ENCODE measurements around the gene LRCH3. TPM values are rescaled to one million over a fixed set of nuclear protein-coding genes. Genes with fewer than 3 reads are reported as not detected.

The LRCH3 gene
- total RNA-seq, 4 donors from 2014 or later: 15.0 to 197 (median 23.2) TPM

- 55 to 57% methylated on average over 4 of the region's 4 CpGs for WGBS, 2 donors
- no peak for DNase-seq
- TF ChIP-seq POLR2A (IDR thresholded peaks at IDR 0.05) (no peak), CTCF (IDR thresholded peaks at IDR 0.05) (no peak)
- no peaks in the 10 kb centered on the region for H3K9me3 ChIP-seq
- H3K4me1 ChIP-seq: peaks cover 0 to 63% (median 13%) of the 10 kb centered on the region in 3 donors
- no peaks in the 10 kb centered on the region for H3K27me3 ChIP-seq
- no peaks in the 10 kb centered on the region for H3K36me3 ChIP-seq
- intact Hi-C loops (cut with DNase I): no loop called here
- H3K4me3 ChIP-seq: no peak overlapping the region
- H3K27ac ChIP-seq: no peak overlapping the region
Measured at GRCh38 chr3:197796087-197796486, 5.0 kb downstream of the LRCH3 start.

GRCh38 chr3:197798863-197799262 is 7.8 kb downstream of the LRCH3 start:
- intact Hi-C loops (cut with DNase I): no loop called here

GRCh38 chr3:197800379-197800778 is 9.3 kb downstream of the LRCH3 start:
- no peak overlapping the region for H3K27ac ChIP-seq
- H3K4me3 ChIP-seq: no peak overlapping the region
- intact Hi-C loops (cut with DNase I): no loop called here
- WGBS, 2 donors: 74 to 79% methylated on average over 3 of the region's 3 CpGs
- H3K36me3 ChIP-seq: no peaks in the 10 kb centered on the region
- DNase-seq: no peak
- H3K4me1 ChIP-seq: peaks cover 0 to 42% (median 5%) of the 10 kb centered on the region in 3 donors
- no peaks in the 10 kb centered on the region for H3K27me3 ChIP-seq
- H3K9me3 ChIP-seq: no peaks in the 10 kb centered on the region
- TF ChIP-seq POLR2A (IDR thresholded peaks at IDR 0.05) (no peak), CTCF (IDR thresholded peaks at IDR 0.05) (no peak)

More at GRCh38 chr3:197798863-197799262, 7.8 kb downstream of the LRCH3 start:
- H3K9me3 ChIP-seq: no peaks in the 10 kb centered on the region
- H3K27me3 ChIP-seq: no peaks in the 10 kb centered on the region
- peaks cover 0 to 57% (median 7%) of the 10 kb centered on the region in 3 donors for H3K4me1 ChIP-seq
- no peak for DNase-seq
- H3K4me3 ChIP-seq: no peak overlapping the region
- H3K27ac ChIP-seq: no peak overlapping the region
- WGBS, 2 donors: 52 to 89% methylated on average over 3 of the region's 3 CpGs
- TF ChIP-seq CTCF (IDR thresholded peaks at IDR 0.05) (no peak), POLR2A (IDR thresholded peaks at IDR 0.05) (no peak)
- no peaks in the 10 kb centered on the region for H3K36me3 ChIP-seq

GRCh38 chr3:197801891-197802778 is 11.1 kb downstream of the LRCH3 start:
- 51 to 52% methylated on average over 8 of the region's 8 CpGs for WGBS, 2 donors
- Histone ChIP-seq H3K4me1 (peaks cover 0 to 34% (median 5%) of the 10 kb centered on the region in 3 donors), H3K4me3 (no peak overlapping the region), H3K27me3 (no peaks in the 10 kb centered on the region), H3K36me3 (no peaks in the 10 kb centered on the region), H3K9me3 (no peaks in the 10 kb centered on the region), H3K27ac (peak overlapping the region in 2 of 4 donors; percentile 33 to 37)
- no peak for DNase-seq
- TF ChIP-seq POLR2A (IDR thresholded peaks at IDR 0.05): no peak
- TF ChIP-seq CTCF (IDR thresholded peaks at IDR 0.05): peak in 4 of 6 experiments; percentile 18 to 43 (median 30)
- intact Hi-C loops (cut with DNase I): no loop called here

- Histone ChIP-seq H3K4me1 (peaks cover 0 to 34% (median 5%) of the 10 kb centered on the region in 3 donors), H3K27me3 (no peaks in the 10 kb centered on the region), H3K4me3 (no peak overlapping the region), H3K27ac (peak overlapping the region in 1 of 4 donors; percentile 3), H3K9me3 (no peaks in the 10 kb centered on the region), H3K36me3 (no peaks in the 10 kb centered on the region)
- DNase-seq: no peak
- no peak for TF ChIP-seq POLR2A (IDR thresholded peaks at IDR 0.05)
- TF ChIP-seq CTCF (IDR thresholded peaks at IDR 0.05): no peak
- WGBS, 2 donors: 56 to 86% methylated on average over 3 of the region's 3 CpGs
- intact Hi-C loops (cut with DNase I): no loop called here
Measured at GRCh38 chr3:197802779-197803459, 11.9 kb downstream of the LRCH3 start.
